RCC 7860 (cell line): ENCODE results near the gene TXNDC8.
"Not testable (repeated sequence)": the region's sequence is repeated elsewhere in the genome, so short reads cannot be mapped to it uniquely, and the experiment has no call there.

ENCODE experiments used
- DNase-seq: peaks from one replicate; pipeline ENCODE4 v3.0.0-alpha.2; 2015; ENCODE audit warnings: low spot score
- FAIRE-seq: peaks from 2 replicates; lab custom pipeline; 2012; peaks lifted over from hg19 to GRCh38; lab: Jason Lieb, UNC

TXNDC8 gene

GRCh38 chr9:110328763-110329162 is 8.9 kb downstream of the TXNDC8 start:
- FAIRE-seq (no peak), DNase-seq (no peak)

GRCh38 chr9:110327716-110328115 is 9.9 kb downstream of the TXNDC8 start:
- no peak for FAIRE-seq

GRCh38 chr9:110323818-110324217 is 13.8 kb downstream of the TXNDC8 start:
- FAIRE-seq (no peak), DNase-seq (no peak)

More at GRCh38 chr9:110327716-110328115, 9.9 kb downstream of the TXNDC8 start:
- DNase-seq, result no peak

GRCh38 chr9:110320651-110321445 is 16.8 kb downstream of the TXNDC8 start:
- FAIRE-seq (no peak), DNase-seq (no peak)

GRCh38 chr9:110319781-110320492 is 17.7 kb downstream of the TXNDC8 start:
- no peak for FAIRE-seq
- no peak for DNase-seq

- FAIRE-seq, result no peak
- no peak for DNase-seq
Measured at GRCh38 chr9:110317911-110318310, 19.8 kb downstream of the TXNDC8 start.

GRCh38 chr9:110316261-110317075 is 21.2 kb downstream of the TXNDC8 start:
- DNase-seq (no peak), FAIRE-seq (no peak)

- not testable (repeated sequence) for DNase-seq, FAIRE-seq
Measured at GRCh38 chr9:110311978-110312377, 25.7 kb downstream of the TXNDC8 start.

- FAIRE-seq (no peak), DNase-seq (no peak)
Measured at GRCh38 chr9:110309681-110310080, 28.0 kb downstream of the TXNDC8 start.

GRCh38 chr9:110308633-110309038 is 29.0 kb downstream of the TXNDC8 start:
- DNase-seq, result no peak
- FAIRE-seq, result no peak

- DNase-seq (no peak), FAIRE-seq (no peak)
Measured at GRCh38 chr9:110307191-110307590, 30.5 kb downstream of the TXNDC8 start.

GRCh38 chr9:110303133-110303532 is 34.5 kb downstream of the TXNDC8 start:
- no peak for DNase-seq
- FAIRE-seq, result no peak

GRCh38 chr9:110298043-110298605 is 39.5 kb downstream of the TXNDC8 start:
- FAIRE-seq (no peak), DNase-seq (no peak)

- FAIRE-seq (no peak), DNase-seq (no peak)
Measured at GRCh38 chr9:110293248-110293647, 44.4 kb downstream of the TXNDC8 start.

- FAIRE-seq (no peak), DNase-seq (no peak)
Measured at GRCh38 chr9:110291921-110292557, 45.6 kb downstream of the TXNDC8 start.

GRCh38 chr9:110290001-110290400 is 47.7 kb downstream of the TXNDC8 start:
- no peak for DNase-seq
- no peak for FAIRE-seq

- FAIRE-seq, result no peak
Measured at GRCh38 chr9:110288503-110288902, 49.2 kb downstream of the TXNDC8 start.

GRCh38 chr9:110287289-110287680 is 50.4 kb downstream of the TXNDC8 start:
- FAIRE-seq, result no peak
- DNase-seq, result no peak

More at GRCh38 chr9:110288503-110288902, 49.2 kb downstream of the TXNDC8 start:
- no peak for DNase-seq

GRCh38 chr9:110284211-110284844 is 53.3 kb downstream of the TXNDC8 start:
- FAIRE-seq, result no peak
- no peak for DNase-seq

GRCh38 chr9:110283751-110284150 is 53.9 kb downstream of the TXNDC8 start:
- no peak for FAIRE-seq
- no peak for DNase-seq
